T-cell (primary cell): ENCODE results near the gene GDF11. TPM values are rescaled to one million over a fixed set of nuclear protein-coding genes. Genes with fewer than 3 reads are reported as not detected.

Experiments used
- ATAC-seq, 4 experiments: fragments of 200-7000 bp in 3 of 4; fragments of 150-1000 bp in 1 of 4; cut with Tn5 transposase; replicated peaks in 1 of 4; 1 replicate in 3 of 4; 2 replicates in 1 of 4; pipeline ENCODE4 v1.10.0; 2021; ENCODE audit warnings: moderate library complexity in 3 of 4, mild to moderate bottlenecking in 2 of 4, moderate number of reproducible peaks in 1 of 4
- CTCF ChIA-PET, 2 donors: fragments of 300-600 bp; sonication (Branson Sonifier 250); formaldehyde crosslinking; loops; one replicate each; lab custom pipeline; 2022; ENCODE audit warnings: antibody characterized with exemption in 2 of 2; lab: Charles Lee
- POLR2A ChIA-PET, 2 donors: fragments of 300-600 bp; sonication (Branson Sonifier 250); formaldehyde crosslinking; loops; one replicate each; lab custom pipeline; 2022; ENCODE audit warnings: antibody characterized with exemption in 2 of 2; lab: Charles Lee
- DNase-seq, 35 experiments: peaks; one replicate each; pipeline versions ENCODE4 v3.0.0 to v3.0.0-alpha.2; 2013 to 2023
- H3K27ac ChIP-seq: one replicate; pipeline ENCODE4 v1.5.1; 2013; ENCODE audit warnings: low read length
- H3K27me3 ChIP-seq, 2 experiments: replicated peaks in 1 of 2; 1 replicate in 1 of 2; 2 replicates in 1 of 2; pipeline versions ENCODE4 v1.6.1 to v1.7.0; 2013; ENCODE audit warnings: low read length in 1 of 2, mixed read lengths in 1 of 2; ENCODE audit not compliant: control insufficient read depth in 2 of 2, insufficient read depth in 2 of 2; ENCODE audit errors: extremely low read depth in 1 of 2
- H3K36me3 ChIP-seq, 2 donors: 1 replicate in 1 of 2; 2 replicates in 1 of 2; pipeline versions ENCODE4 v1.6.1 to v1.7.0; 2013; ENCODE audit warnings: low read length in 1 of 2; ENCODE audit not compliant: control insufficient read depth in 2 of 2, insufficient read depth in 1 of 2; ENCODE audit errors: extremely low read depth in 1 of 2
- H3K4me1 ChIP-seq, 2 experiments: 1 replicate in 1 of 2; 2 replicates in 1 of 2; pipeline versions ENCODE4 v1.6.1 to v1.7.0; 2013; ENCODE audit warnings: low read length in 2 of 2, mixed read lengths in 1 of 2; ENCODE audit not compliant: insufficient read depth in 2 of 2, control insufficient read depth in 1 of 2; ENCODE audit errors: extremely low read depth in 1 of 2
- H3K4me3 ChIP-seq, 2 donors: 1 replicate in 1 of 2; 2 replicates in 1 of 2; pipeline versions ENCODE4 v1.5.1 to v1.7.0; 2013; ENCODE audit warnings: mild to moderate bottlenecking in 2 of 2, low read length in 1 of 2, moderate library complexity in 1 of 2; ENCODE audit not compliant: control insufficient read depth in 1 of 2; ENCODE audit errors: extremely low read depth in 1 of 2
- H3K9me3 ChIP-seq: 2 replicates; pipeline ENCODE4 v1.7.0; 2013
- H3K27ac Mint-ChIP-seq, 2 donors: one replicate each; pipeline ENCODE4 v1.8.0; 2020 to 2021; ENCODE audit warnings: mild to moderate bottlenecking in 2 of 2, mixed read lengths in 2 of 2
- H3K27me3 Mint-ChIP-seq, 2 donors: one replicate each; pipeline ENCODE4 v1.8.0; 2021 to 2022; ENCODE audit warnings: mixed read lengths in 2 of 2
- H3K36me3 Mint-ChIP-seq: one replicate; pipeline ENCODE4 v1.8.0; 2021; ENCODE audit warnings: mixed read lengths
- H3K4me1 Mint-ChIP-seq, 3 donors: one replicate each; pipeline ENCODE4 v1.8.0; 2020 to 2022; ENCODE audit warnings: mixed read lengths in 3 of 3, mild to moderate bottlenecking in 1 of 3
- H3K4me3 Mint-ChIP-seq, 3 donors: one replicate each; pipeline ENCODE4 v1.8.0; 2020 to 2022; ENCODE audit warnings: mild to moderate bottlenecking in 3 of 3, mixed read lengths in 3 of 3, moderate library complexity in 3 of 3
- H3K9me3 Mint-ChIP-seq, 3 donors: one replicate each; pipeline ENCODE4 v1.8.0; 2020 to 2022; ENCODE audit warnings: mixed read lengths in 3 of 3
- WGBS: methylation state at CpG from one replicate; pipeline ENCODE4 v1.1.5; 2013; ENCODE audit warnings: missing lambda C conversion rate; ENCODE audit not compliant: insufficient coverage; 5-methylcytosine and 5-hydroxymethylcytosine counted together
- total RNA-seq, 35 experiments: library from RNA in 6 of 35; stranded (reverse) in 6 of 35; fragments of 120-200 nt in 1 of 35; gene quantifications; one replicate each; pipeline versions ENCODE4 v1.2.1 to v1.2.4 and lab custom pipeline; 2013 to 2026

GDF11 gene
- total RNA-seq, 5 donors from 2014 or later (not counting 1 experiment from before 2014, with no cell fraction given), result 7.5 to 12.9 (median 11.5) TPM

DNA sequence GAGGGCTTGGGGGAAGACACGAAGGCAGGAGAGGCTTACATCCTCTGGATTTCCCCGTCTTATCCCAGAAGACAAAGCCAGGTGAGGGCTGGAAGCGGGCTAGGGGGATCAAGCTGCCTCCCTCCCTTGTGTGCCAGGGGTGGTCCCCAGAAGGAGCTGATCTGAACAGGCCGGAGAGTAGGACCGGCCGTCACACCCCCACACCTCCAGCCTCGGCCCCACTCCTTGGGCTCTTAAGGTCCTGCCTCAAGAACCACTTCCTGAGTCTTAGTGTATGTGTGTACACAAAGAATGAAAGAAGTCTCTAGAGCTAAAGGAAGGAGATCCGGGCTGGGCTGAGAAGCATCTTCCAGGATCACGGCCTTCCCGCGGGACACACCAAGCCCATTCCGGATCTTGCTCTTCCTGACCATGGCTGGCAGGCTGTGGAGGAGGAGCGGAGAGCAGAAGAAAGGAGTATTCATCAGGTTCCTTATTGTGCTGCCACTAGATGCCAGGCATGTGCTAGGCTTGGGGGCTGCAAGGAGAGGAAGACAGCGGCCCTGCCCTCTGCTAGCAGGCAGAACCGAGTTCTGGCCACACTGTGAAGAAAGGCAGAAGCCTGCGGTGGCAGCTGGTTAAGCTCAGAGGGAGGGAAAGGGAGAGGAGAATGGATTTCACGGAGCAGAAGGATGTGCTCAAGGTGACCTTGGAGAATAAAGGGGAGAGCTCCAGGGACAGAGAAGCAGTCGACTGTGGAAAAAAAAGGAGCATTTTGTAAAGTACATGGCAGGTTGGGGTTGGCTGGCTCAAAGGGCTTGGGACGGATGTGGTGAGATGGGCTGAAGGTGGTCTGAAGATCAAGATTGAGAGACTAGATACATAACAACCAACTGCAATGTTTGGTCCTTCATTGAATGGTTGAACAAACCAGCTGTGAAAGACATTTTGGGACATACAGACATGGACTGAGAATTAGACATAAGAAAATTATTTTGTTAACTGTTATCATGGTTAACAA lies 12.8 kb upstream of the GDF11 start:
- no peaks in the 10 kb centered on the region for H3K27me3 Mint-ChIP-seq
- Histone ChIP-seq H3K4me1 (peaks cover 9 to 38% of the 10 kb centered on the region in 2 experiments), H3K27ac (peak overlapping the region; percentile 87), H3K36me3 (peaks cover 0 to 6% of the 10 kb centered on the region in 2 donors), H3K9me3 (no peaks in the 10 kb centered on the region), H3K4me3 (peak overlapping the region; percentile 60 to 80), H3K27me3 (no peaks in the 10 kb centered on the region)
- H3K4me1 Mint-ChIP-seq, result peaks cover 27 to 40% (median 38%) of the 10 kb centered on the region in 3 donors
- ChIA-PET POLR2A (interaction anchor here in 1 of 2 donors (0.5 to 0.7 kb wide), 4 partner anchors 79 to 1190 kb away, joined by 3 to 4 read pairs (median 4); no protein-coding TSS in a partner anchor), CTCF (interaction anchor here (0.5 to 2.1 kb wide), 6 partner anchors 7 to 1337 kb away, joined by 3 to 30 read pairs (median 3); partner anchors contain the start of gene DNAJC14 (in 1 of the 2))
- peaks cover 3% of the 10 kb centered on the region for H3K36me3 Mint-ChIP-seq
- peak; percentile 44 to 59 (median 56) for ATAC-seq
- 2% methylated on average over 13 of the region's 19 CpGs for WGBS
- DNase-seq, result peak in 5 of 35 experiments; percentile 25 to 56 (median 32)
- H3K9me3 Mint-ChIP-seq, result no peaks in the 10 kb centered on the region
- peak overlapping the region; percentile 95 to 97 for H3K27ac Mint-ChIP-seq
- peak overlapping the region; percentile 83 to 89 (median 83) for H3K4me3 Mint-ChIP-seq

DNA sequence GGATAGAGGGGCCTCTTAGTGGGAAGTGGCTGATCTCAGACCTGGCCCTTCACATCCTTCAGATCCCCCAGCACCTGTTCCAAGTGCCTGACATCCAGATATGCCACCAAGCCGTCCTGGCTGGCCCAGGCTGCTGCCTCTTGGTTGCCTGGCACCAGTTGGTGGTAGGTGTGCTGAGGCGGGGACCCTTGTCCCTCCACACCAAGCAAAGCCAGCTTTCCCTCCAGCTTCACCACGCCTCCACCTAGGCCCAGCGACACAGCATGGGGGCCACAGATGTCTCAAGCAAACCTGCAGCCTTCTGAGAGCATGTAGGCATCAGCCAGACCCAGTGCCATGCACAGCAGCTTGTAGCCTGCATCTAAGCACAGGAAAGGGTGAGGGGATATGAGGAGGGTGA lies 10.6 kb upstream of the GDF11 start:
- WGBS, result 92% methylated on average over 2 of the region's 4 CpGs
- Histone ChIP-seq H3K27me3 (no peaks in the 10 kb centered on the region), H3K4me1 (peaks cover 9 to 41% of the 10 kb centered on the region in 2 experiments), H3K9me3 (no peaks in the 10 kb centered on the region), H3K27ac (no peak overlapping the region), H3K4me3 (no peak overlapping the region), H3K36me3 (no peaks in the 10 kb centered on the region)
- Mint-ChIP-seq H3K4me3 (no peak overlapping the region), H3K4me1 (peaks cover 24 to 30% (median 29%) of the 10 kb centered on the region in 3 donors), H3K36me3 (no peaks in the 10 kb centered on the region), H3K27ac (no peak overlapping the region), H3K27me3 (no peaks in the 10 kb centered on the region), H3K9me3 (no peaks in the 10 kb centered on the region)
- ChIA-PET POLR2A (no interaction called here), CTCF (no interaction called here)
- no peak for ATAC-seq
- no peak for DNase-seq

DNA sequence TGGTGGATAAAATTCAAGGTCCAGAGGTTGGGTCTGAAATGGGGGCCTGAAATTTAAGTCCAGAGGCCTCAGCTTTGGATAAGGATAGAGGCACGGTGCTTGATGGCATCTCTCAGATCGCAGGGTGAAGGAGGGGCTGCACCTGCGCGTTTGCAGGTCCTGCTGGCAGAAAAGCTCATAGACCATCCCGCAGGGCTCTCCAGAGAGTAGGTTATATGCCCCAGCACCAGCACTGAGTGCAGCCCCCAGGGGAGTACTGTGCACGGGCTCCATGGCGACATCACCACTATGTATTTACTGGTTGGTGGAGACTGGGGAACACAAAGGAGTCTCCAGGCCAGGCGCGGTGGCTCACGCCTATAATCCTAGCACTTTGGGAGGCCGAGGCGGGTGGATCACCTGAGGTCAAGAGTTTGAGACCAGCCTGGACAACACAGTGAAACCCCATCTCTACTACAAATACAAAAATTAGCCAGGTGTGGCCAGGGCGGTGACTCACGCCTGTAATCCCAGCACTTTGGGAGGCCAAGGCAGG lies 9.8 kb upstream of the GDF11 start:
- Histone ChIP-seq H3K4me3 (no peak overlapping the region), H3K27me3 (no peaks in the 10 kb centered on the region), H3K27ac (no peak overlapping the region), H3K36me3 (no peaks in the 10 kb centered on the region), H3K4me1 (peaks cover 11 to 41% of the 10 kb centered on the region in 2 experiments), H3K9me3 (no peaks in the 10 kb centered on the region)
- Mint-ChIP-seq H3K4me1 (peaks cover 27 to 32% (median 31%) of the 10 kb centered on the region in 3 donors), H3K36me3 (no peaks in the 10 kb centered on the region), H3K27ac (no peak overlapping the region), H3K4me3 (no peak overlapping the region), H3K27me3 (no peaks in the 10 kb centered on the region), H3K9me3 (no peaks in the 10 kb centered on the region)
- 97% methylated on average over 7 of the region's 14 CpGs for WGBS
- ChIA-PET CTCF (no interaction called here), POLR2A (interaction anchor here in 1 of 2 donors (0.7 kb wide), 1 partner anchor 183 kb away, joined by 6 read pairs; no protein-coding TSS in a partner anchor)
- ATAC-seq, result no peak
- DNase-seq, result no peak

DNA sequence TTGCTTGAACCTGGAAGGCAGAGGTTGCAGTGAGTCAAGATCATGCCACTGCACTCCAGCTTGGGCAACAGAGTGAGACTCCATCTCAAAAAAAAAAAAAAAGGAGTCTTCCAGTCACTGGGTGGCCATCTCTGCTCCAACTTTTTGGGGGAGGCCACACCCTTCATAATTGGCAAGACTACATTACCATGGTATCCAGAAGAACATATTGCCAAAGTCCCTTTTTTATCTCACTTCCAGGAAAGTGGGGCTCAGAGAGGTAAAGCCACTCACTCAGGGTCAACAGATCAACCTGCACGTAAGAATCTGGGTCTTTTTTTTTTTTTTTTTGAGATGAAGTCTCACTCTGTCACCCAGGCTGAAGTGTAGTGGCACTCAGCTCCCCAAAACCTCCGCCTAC lies 9.1 kb upstream of the GDF11 start:
- CTCF ChIA-PET, result interaction anchor here in 1 of 2 donors (0.6 to 1.8 kb wide), 3 partner anchors 9 to 219 kb away, joined by 3 to 6 read pairs (median 4); no protein-coding TSS in a partner anchor
- Mint-ChIP-seq H3K27me3 (no peaks in the 10 kb centered on the region), H3K4me3 (no peak overlapping the region), H3K36me3 (no peaks in the 10 kb centered on the region), H3K9me3 (no peaks in the 10 kb centered on the region), H3K27ac (no peak overlapping the region), H3K4me1 (peaks cover 33 to 39% (median 35%) of the 10 kb centered on the region in 3 donors)
- Histone ChIP-seq H3K4me3 (no peak overlapping the region), H3K9me3 (no peaks in the 10 kb centered on the region), H3K4me1 (peaks cover 12 to 44% of the 10 kb centered on the region in 2 experiments), H3K27ac (no peak overlapping the region), H3K36me3 (no peaks in the 10 kb centered on the region), H3K27me3 (no peaks in the 10 kb centered on the region)
- POLR2A ChIA-PET, result interaction anchor here (0.6 to 0.7 kb wide), 2 partner anchors 182 to 311 kb away, joined by 3 to 6 read pairs; no protein-coding TSS in a partner anchor
- no peak for ATAC-seq
- DNase-seq, result no peak
- 83% methylated on average over 1 of the region's 2 CpGs for WGBS

DNA sequence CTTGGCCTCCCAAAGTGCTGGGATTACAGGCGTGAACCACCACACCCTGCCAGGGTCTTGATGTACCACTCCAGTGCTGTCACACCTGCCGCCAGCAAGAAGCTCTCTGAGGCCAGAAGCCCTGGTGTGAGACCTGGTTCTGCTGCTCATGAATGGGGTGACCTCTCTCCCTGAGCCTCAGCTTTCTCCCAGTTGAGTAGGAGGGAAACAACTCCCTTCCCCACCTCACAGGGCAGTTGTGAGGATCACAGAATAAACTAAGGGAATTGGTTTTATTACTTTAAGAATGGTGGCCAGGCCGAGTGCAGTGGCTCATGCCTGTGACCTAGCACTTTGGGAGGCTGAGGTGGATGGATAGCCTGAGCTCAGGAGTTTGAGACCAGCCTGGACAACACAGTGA lies 8.3 kb upstream of the GDF11 start:
- peaks cover 31 to 36% (median 35%) of the 10 kb centered on the region in 3 donors for H3K4me1 Mint-ChIP-seq
- H3K27ac ChIP-seq, result no peak overlapping the region
- WGBS, result 100% methylated on average over 1 of the region's 3 CpGs
- H3K36me3 Mint-ChIP-seq, result no peaks in the 10 kb centered on the region
- peaks cover 12 to 40% of the 10 kb centered on the region in 2 experiments for H3K4me1 ChIP-seq
- POLR2A ChIA-PET, result interaction anchor here in 1 of 2 donors (0.5 kb wide), 1 partner anchor 843 kb away, joined by 4 read pairs; no protein-coding TSS in a partner anchor
- no peak overlapping the region for H3K27ac Mint-ChIP-seq
- no peaks in the 10 kb centered on the region for H3K9me3 ChIP-seq
- no peaks in the 10 kb centered on the region for H3K27me3 Mint-ChIP-seq
- no peak overlapping the region for H3K4me3 ChIP-seq
- H3K36me3 ChIP-seq, result no peaks in the 10 kb centered on the region
- no peaks in the 10 kb centered on the region for H3K27me3 ChIP-seq
- no peak for DNase-seq
- no peaks in the 10 kb centered on the region for H3K9me3 Mint-ChIP-seq
- CTCF ChIA-PET, result interaction anchor here (0.6 to 1.8 kb wide), 3 partner anchors 13 to 218 kb away, joined by 3 to 6 read pairs (median 3); no protein-coding TSS in a partner anchor
- no peak for ATAC-seq
- H3K4me3 Mint-ChIP-seq, result no peak overlapping the region

DNA sequence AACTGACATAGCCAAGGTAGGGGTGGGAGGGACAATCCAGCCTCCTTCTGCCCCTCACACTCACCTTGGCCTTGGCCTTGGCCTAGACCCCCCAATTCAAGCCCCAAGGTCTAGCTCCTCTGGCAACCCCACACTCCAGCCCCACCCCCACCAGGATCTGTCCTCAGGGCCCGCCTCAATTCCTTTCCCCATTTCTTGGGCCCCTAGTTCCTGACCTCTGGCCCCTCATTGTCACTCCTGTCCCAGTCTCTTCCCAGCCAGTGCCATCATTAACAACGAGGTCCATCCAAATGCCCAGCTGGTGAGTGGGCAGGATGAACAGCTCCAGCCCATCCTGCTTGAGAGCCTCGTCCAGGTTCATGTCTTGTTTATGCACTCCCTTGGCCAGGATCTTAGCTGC lies 6.8 kb upstream of the GDF11 start:
- Histone ChIP-seq H3K36me3 (no peaks in the 10 kb centered on the region), H3K4me3 (no peak overlapping the region), H3K27me3 (no peaks in the 10 kb centered on the region), H3K9me3 (no peaks in the 10 kb centered on the region), H3K4me1 (peaks cover 6 to 26% of the 10 kb centered on the region in 2 experiments), H3K27ac (no peak overlapping the region)
- DNase-seq, result no peak
- peak overlapping the region in 1 of 2 donors; percentile 52 for H3K27ac Mint-ChIP-seq
- H3K36me3 Mint-ChIP-seq, result no peaks in the 10 kb centered on the region
- H3K4me3 Mint-ChIP-seq, result no peak overlapping the region
- POLR2A ChIA-PET, result no interaction called here
- H3K4me1 Mint-ChIP-seq, result peaks cover 18 to 22% (median 22%) of the 10 kb centered on the region in 3 donors
- H3K9me3 Mint-ChIP-seq, result no peaks in the 10 kb centered on the region
- WGBS, result 86% methylated on average over 3 of the region's 3 CpGs
- CTCF ChIA-PET, result interaction anchor here in 1 of 2 donors (1.0 kb wide), 1 partner anchor 204 kb away, joined by 4 read pairs; no protein-coding TSS in a partner anchor
- no peak for ATAC-seq
- no peaks in the 10 kb centered on the region for H3K27me3 Mint-ChIP-seq
